Measurements from ENCODE around the gene USP6.
"Not testable (repeated sequence)": the region's sequence is repeated elsewhere in the genome, so short reads cannot be mapped to it uniquely, and the experiment has no call there.

The USP6 gene

DNA sequence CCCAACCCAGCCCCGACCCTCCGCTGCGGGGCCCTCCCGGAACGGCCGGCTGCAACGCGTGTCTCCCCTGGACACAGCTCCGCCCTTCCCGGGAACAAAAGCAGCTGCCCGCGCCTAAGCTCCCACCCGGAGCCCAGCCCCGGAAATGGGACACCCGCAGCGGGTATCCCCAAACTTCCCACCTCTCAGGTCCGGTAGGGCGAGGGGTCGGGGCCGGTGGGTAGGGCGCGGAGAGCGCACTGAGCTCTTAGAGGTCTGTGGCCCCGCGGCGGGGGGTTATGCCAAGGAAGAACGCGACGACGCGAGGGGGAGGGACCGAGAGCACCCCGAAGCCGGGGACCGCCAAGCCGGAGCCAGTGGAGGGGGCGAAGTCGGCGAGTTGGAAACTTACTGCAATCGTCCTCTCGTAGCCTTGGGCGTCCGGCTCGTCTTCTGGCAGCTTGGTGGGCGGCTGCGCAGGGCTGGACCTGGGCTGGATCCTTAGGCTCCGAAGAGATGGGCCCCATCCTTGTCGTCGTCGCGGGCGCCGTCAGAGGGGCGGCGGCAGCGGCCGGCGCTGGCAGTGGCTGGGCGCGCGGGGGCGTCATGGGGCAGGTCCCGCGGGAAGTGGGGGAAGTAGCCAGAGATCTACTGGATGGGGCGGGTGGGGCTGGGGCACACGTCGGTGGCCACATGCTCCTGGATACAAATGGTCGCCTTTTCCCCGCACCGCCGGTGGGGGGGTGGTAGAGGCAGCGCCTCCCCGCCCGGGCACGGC lies 6.9 kb downstream of the USP6 start:
- no peak for FAIRE-seq

GRCh38 chr17:5123343-5124124 lies 7.7 kb downstream of the USP6 start:
- FAIRE-seq: no peak

- not testable (repeated sequence) for FAIRE-seq
Observed at GRCh38 chr17:5124125-5124760, 8.4 kb downstream of the USP6 start.

- FAIRE-seq: not testable (repeated sequence)
Observed at GRCh38 chr17:5124896-5125295, 9.1 kb downstream of the USP6 start.

GRCh38 chr17:5126719-5127488 lies 11.1 kb downstream of the USP6 start:
- FAIRE-seq: no peak

- FAIRE-seq: no peak
Observed at GRCh38 chr17:5127910-5128309, 12.1 kb downstream of the USP6 start.

DNA sequence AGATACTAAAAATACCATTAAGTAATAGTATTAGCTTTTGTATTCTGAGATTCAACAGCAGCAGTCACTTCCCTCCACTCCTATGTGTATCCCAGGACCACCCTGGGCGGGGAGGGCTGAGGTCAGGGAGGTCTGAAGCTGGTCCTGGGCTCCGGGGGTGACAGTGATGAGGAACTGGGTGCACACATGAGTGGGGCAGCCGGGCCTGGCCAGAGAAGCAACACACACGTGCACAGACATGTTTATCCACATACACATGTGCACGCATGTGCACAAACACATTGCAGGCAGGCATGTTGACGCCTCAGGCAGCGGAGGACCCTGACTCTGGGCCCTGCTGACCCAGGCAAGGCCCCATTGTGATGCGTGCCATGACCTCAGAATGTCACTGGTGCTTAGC lies 12.6 kb downstream of the USP6 start:
- FAIRE-seq: not testable (repeated sequence)

- no peak for FAIRE-seq
Observed at GRCh38 chr17:5128905-5129535, 13.2 kb downstream of the USP6 start.

DNA sequence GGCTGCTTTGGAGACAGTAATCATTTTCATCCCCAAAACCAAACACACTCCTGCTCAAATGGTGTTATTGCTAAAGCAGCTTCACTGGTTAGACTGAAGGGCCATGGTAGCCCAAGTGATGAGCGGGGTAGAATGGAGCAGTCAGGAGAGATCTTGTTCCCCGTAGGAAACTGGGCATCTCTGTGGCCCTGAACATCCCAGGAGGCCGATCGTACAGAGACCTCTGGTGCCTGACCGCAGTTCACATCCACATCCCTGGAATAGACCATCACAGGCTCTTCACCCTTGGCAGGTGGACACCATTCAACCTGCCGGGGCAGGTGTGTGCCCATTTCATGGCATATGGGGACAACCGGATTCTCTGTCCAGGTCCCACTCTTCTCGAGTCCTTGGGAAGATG lies 13.9 kb downstream of the USP6 start:
- FAIRE-seq: not testable (repeated sequence)

DNA sequence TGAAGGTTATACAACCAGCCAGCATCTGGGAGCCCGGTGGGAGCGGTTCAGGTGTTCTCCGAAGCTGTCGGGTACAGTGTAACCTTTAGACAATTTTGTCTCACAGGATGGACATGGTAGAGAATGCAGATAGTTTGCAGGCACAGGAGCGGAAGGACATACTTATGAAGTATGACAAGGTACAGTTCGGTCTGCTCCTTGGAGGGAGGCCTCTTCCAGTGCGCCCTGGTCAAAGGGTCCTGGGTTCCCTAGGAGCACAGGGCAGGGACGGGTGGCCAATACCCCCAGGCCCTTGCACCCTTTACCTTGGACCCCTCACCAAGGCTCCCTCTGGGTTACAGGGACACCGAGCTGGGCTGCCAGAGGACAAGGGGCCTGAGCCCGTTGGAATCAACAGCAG lies 14.4 kb downstream of the USP6 start:
- FAIRE-seq: not testable (repeated sequence)

DNA sequence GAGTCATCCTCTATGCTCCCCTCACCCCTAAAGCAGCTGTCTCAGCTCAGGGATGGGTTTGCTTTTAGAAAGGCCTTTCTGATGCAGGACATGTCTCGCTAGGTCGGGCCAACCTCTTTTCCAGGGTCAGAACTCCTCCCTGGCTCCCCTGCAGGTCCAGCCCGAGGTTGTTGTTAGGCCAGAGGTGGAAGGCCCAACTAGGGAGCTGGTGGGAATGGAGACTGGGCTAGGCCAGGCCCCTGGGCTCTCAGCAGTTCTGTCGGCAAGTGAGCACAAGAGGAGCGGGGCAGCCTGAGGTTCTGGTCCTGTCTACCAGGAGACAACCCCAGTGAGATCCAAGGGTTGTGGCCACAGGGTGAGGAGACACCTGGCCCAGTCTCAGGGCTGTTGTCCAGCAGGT lies 14.9 kb downstream of the USP6 start:
- FAIRE-seq: not testable (repeated sequence)

DNA sequence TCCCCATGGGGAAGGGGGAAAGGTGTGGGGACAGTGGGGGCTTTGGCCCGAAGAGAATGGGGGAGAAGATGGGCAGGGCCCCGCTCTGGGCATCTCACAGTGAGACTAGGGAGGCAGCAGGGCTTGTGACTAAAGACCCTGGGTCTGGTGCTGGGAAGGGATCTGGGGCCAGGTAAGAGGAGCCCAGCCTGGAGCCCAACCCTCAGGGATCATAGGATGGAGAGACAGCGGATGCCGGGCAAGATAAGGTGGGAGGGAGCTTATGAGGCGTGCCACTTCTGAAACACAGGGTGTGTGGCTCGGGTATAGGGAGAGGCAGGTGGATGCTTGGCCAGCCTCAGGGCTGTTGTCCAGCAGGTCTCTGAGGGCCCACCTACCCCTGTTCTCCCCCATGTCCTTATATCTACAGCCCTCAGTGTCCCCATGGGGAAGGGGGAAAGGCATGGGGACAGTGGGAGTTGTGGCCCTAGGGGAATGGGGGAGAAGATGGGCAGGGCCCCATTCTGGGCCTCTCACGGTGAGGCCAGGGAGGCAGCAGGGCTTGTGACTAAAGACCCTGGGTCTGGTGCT lies 15.4 kb downstream of the USP6 start:
- FAIRE-seq: no peak

DNA sequence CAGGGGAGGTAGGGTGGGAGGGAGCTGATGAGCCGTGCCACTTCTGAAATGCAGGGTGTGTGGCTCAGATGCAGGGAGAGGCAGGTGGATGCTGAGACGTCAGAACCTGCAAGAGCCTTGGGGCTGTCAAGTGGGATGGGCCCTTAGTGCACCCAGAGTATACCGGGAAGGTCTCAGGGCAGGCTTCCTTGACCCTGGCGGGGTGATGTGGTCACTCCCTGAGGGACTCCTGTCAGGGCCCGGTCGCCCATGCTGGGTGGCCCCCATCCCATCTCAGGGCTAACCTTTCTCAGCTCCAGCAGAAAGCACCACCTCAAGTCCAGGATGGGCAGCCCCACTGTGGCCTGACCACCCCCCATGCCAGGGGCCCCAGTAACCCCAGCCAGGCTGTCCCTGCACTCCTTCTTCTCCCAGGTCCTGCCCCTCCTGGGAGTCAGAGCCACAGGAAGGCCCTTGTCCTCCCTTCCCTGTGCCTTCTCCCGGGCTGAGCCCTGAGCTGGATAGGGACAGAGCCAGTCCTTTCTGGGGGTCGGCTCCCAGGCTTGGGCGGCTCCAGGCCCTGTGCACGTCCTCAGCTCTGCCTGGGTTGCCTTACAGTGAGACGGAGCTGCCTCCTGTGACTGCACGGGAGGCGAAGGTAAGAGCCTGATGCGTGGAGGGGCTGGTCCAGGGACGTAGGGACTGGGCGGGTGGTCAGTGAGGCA lies 16.1 kb downstream of the USP6 start:
- not testable (repeated sequence) for FAIRE-seq

- FAIRE-seq: not testable (repeated sequence)
Observed at GRCh38 chr17:5132503-5133225, 16.8 kb downstream of the USP6 start.

- no peak for FAIRE-seq
Observed at GRCh38 chr17:5133311-5133710, 17.5 kb downstream of the USP6 start.

GRCh38 chr17:5133961-5134360 lies 18.1 kb downstream of the USP6 start:
- not testable (repeated sequence) for FAIRE-seq

GRCh38 chr17:5134571-5134970 lies 18.7 kb downstream of the USP6 start:
- not testable (repeated sequence) for FAIRE-seq

DNA sequence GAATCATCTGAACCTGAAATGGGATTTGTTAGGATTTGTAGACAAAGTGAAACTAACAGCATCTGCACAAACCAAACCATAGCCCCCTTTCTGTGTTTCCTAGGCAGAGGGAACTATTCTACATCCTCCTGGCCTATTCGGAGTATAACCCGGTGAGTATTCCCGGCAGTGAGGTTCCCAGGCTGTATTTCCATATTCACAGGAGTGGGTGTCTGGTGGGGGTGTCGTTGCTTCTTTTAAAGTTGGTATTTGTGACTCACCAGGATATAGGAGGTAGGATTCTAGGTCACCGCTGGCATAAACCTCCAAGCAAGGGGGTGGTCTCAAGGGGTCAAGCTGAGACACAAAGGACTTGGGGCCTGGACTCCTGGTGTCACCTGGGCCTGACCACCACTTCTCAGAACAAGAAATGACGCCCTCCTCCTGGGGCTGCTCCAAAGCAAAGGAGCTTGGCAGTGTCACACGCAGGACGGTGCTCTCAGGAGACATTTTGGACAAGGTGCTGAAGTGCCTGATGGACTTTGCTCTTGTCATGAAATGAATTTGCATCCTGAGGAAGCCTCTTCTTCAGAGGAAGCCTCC lies 19.4 kb downstream of the USP6 start:
- FAIRE-seq: not testable (repeated sequence)

GRCh38 chr17:5135726-5136579 lies 20.1 kb downstream of the USP6 start:
- no peak for FAIRE-seq
